Measurements from ENCODE around the gene LMF1. TPM values are rescaled to one million over a fixed set of nuclear protein-coding genes. Genes with fewer than 3 reads are reported as not detected.

The LMF1 gene
- polyA plus RNA-seq, 1 donor from 2014 or later: 16.2 TPM

GRCh38 chr16:993731-994130 is 22.9 kb upstream of the LMF1 start:
- Histone ChIP-seq H3F3A (ENCODE audit: insufficient read depth, low read length, poor library complexity, severe bottlenecking) (no peaks in the 10 kb centered on the region), H2AFZ (ENCODE audit: low read depth, low read length) (no peak overlapping the region), H3K4me2 (ENCODE audit: low read length) (no peak overlapping the region), H3K4me3 (ENCODE audit: low read length) (no peak overlapping the region), H3K36me3 (ENCODE audit: insufficient read depth, low read length) (no peaks in the 10 kb centered on the region), H3K9ac (ENCODE audit: low read length) (no peak overlapping the region), H3K9me2 (ENCODE audit: insufficient read depth, low read length) (no peaks in the 10 kb centered on the region), H3K27me3 (ENCODE audit: insufficient read depth, low read depth, low read length) (no peaks in the 10 kb centered on the region), H3K9me3 (ENCODE audit: low read length) (peaks cover 13% of the 10 kb centered on the region), H4K20me1 (ENCODE audit: insufficient read depth) (no peaks in the 10 kb centered on the region), H3K79me2 (replicated peaks; ENCODE audit: insufficient read depth, low read length) (no peaks in the 10 kb centered on the region), H3K27ac (ENCODE audit: low read length) (no peak overlapping the region)
- TF ChIP-seq POLR2AphosphoS5 (IDR thresholded peaks at IDR 0.05): no peak

GRCh38 chr16:991773-992172 is 21.0 kb upstream of the LMF1 start:
- Histone ChIP-seq H2AFZ (ENCODE audit: low read depth, low read length) (no peak overlapping the region), H3F3A (ENCODE audit: insufficient read depth, low read length, poor library complexity, severe bottlenecking) (no peaks in the 10 kb centered on the region), H3K27ac (ENCODE audit: low read length) (no peak overlapping the region), H3K4me3 (ENCODE audit: low read length) (no peak overlapping the region), H3K9me3 (ENCODE audit: low read length) (peaks cover 13% of the 10 kb centered on the region), H4K20me1 (ENCODE audit: insufficient read depth) (no peaks in the 10 kb centered on the region), H3K79me2 (replicated peaks; ENCODE audit: insufficient read depth, low read length) (no peaks in the 10 kb centered on the region), H3K9me2 (ENCODE audit: insufficient read depth, low read length) (no peaks in the 10 kb centered on the region), H3K36me3 (ENCODE audit: insufficient read depth, low read length) (no peaks in the 10 kb centered on the region), H3K27me3 (ENCODE audit: insufficient read depth, low read depth, low read length) (no peaks in the 10 kb centered on the region), H3K4me2 (ENCODE audit: low read length) (no peak overlapping the region), H3K9ac (ENCODE audit: low read length) (no peak overlapping the region)
- TF ChIP-seq POLR2AphosphoS5 (IDR thresholded peaks at IDR 0.05) (no peak), EZH2 (IDR thresholded peaks at IDR 0.05; ENCODE audit: borderline replicate concordance, insufficient read depth, low read length, poor library complexity, severe bottlenecking) (no peak), RAD21 (conservative IDR thresholded peaks at IDR 0.05) (no peak), REST (IDR thresholded peaks at IDR 0.05; ENCODE audit: borderline replicate concordance) (no peak), CTCF (IDR thresholded peaks at IDR 0.05; ENCODE audit: poor library complexity, severe bottlenecking) (no peak)

GRCh38 chr16:991345-991744 is 20.6 kb upstream of the LMF1 start:
- no peak overlapping the region for H2AFZ ChIP-seq (ENCODE audit: low read depth, low read length)
- H3K4me2 ChIP-seq (ENCODE audit: low read length): no peak overlapping the region
- H3K9ac ChIP-seq (ENCODE audit: low read length): no peak overlapping the region
- no peaks in the 10 kb centered on the region for H4K20me1 ChIP-seq (ENCODE audit: insufficient read depth)
- H3K27ac ChIP-seq (ENCODE audit: low read length): no peak overlapping the region
- H3F3A ChIP-seq (ENCODE audit: insufficient read depth, low read length, poor library complexity, severe bottlenecking): no peaks in the 10 kb centered on the region
- H3K27me3 ChIP-seq (ENCODE audit: insufficient read depth, low read depth, low read length): no peaks in the 10 kb centered on the region
- H3K9me2 ChIP-seq (ENCODE audit: insufficient read depth, low read length): no peaks in the 10 kb centered on the region
- no peaks in the 10 kb centered on the region for H3K79me2 ChIP-seq (replicated peaks; ENCODE audit: insufficient read depth, low read length)
- H3K9me3 ChIP-seq (ENCODE audit: low read length): peaks cover 13% of the 10 kb centered on the region
- no peaks in the 10 kb centered on the region for H3K36me3 ChIP-seq (ENCODE audit: insufficient read depth, low read length)
- H3K4me3 ChIP-seq (ENCODE audit: low read length): no peak overlapping the region
- no peak for TF ChIP-seq TAF1 (IDR thresholded peaks at IDR 0.05; ENCODE audit: low read depth)
- no peak for TF ChIP-seq EZH2 (IDR thresholded peaks at IDR 0.05; ENCODE audit: borderline replicate concordance, insufficient read depth, low read length, poor library complexity, severe bottlenecking)
- TF ChIP-seq EP300 (conservative IDR thresholded peaks at IDR 0.05; ENCODE audit: poor library complexity, severe bottlenecking): no peak
- no peak for TF ChIP-seq CTCF (IDR thresholded peaks at IDR 0.05; ENCODE audit: poor library complexity, severe bottlenecking)
- TF ChIP-seq RAD21 (conservative IDR thresholded peaks at IDR 0.05): no peak

Data from neural cell (in vitro differentiated cells).